Colon (tissue), 2 donors: ENCODE results near the gene SDK1.
"Not testable (repeated sequence)": the region's sequence is repeated elsewhere in the genome, so short reads cannot be mapped to it uniquely, and the experiment has no call there.

Experiments used
- FAIRE-seq: peaks from 2 replicates; lab custom pipeline; 2012; peaks lifted over from hg19 to GRCh38; lab: Jason Lieb, UNC
- donor health status: control.
- donor health status: control.

Gene SDK1

DNA sequence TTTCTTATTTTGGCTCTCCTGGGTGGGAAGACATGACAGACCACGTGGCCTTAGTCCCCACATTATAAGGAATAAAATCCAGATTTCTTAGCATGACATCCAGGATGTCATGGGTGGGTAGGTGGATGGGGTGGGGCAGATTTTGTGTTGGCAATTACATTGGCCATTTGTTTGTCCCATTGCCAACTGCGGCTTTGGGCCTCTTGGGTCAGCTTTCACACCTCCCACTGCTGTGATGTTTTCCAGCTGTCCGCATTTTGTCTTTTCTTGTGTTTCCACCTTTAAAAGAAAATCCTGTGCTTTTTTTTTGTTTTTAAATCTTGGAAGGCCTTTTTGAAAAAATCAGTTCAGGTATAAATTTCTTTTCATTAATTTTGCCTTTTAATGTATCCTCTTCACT, 237.0 kb downstream of the SDK1 start:
- FAIRE-seq: no peak

DNA sequence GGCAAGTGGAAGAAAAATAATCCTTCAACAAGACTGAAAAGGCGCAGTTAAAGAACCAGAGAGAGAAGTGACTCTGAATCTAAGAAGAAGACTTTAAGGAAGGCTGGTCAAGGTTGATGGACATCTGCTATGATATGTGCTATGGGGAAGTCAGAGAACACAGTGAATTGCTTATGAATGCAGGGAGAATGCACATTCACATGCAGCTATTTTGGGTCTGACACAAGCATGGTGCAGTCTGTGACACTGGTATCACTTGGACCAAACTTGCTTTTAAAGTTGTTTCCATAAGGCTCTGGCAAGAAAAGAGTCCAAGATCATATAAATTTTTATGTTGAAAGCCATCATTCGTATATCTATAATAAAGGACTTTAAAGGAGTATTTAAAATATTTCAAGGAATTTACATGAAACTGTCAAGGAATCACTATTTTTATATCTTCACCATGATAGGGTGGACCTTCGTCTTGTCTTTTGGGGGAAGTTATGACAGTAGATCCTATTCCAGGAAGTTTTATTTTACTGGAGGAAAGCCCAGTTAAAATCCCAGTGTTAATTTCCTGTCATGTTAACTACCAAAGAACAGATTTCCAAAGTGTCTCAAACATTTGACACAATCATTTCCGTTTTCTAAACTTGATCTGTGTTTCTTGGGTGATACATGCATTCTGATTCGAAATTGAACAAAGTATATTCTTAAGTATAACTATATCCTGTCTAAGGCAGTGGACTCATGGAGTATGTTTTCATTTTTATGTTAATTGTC, 239.6 kb downstream of the SDK1 start:
- no peak for FAIRE-seq

DNA sequence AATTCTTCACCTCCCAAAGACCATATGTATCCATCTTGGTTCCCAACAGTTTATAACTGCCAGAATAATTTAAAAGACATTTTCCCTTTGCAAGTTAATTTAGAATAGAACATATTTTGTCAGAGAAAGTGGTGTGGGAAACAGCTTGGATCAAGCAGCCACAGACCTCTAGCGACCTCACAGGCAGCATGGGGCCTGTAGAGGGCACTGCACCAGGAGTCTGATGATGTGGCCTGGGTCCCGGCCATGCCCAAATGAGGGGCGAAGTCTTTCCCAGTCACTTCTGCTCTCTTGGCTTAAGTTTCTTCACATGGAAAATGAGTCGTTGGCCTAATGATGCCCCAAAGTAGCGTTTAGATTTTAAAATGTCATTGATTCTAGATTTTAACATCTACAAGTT, 243.2 kb downstream of the SDK1 start:
- FAIRE-seq: no peak

DNA sequence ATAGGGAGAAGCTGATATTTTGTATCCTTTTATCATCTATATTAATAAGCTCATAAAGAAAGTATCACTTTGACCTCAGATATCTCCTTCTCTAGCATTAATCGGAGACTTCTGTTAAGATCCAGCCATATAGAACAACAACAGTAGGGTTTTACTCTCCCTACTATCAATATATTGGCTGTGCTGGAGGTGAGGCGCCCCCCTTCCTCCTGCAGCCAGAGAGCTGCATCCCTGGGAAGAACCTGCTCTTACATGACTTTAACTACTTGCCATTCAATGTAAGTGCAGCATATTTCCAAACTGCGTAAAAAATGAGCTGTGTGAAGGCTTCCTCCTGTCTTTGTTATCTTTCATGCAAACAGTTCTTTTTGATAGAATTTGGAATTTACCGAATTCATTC, 247.8 kb downstream of the SDK1 start:
- no peak for FAIRE-seq

DNA sequence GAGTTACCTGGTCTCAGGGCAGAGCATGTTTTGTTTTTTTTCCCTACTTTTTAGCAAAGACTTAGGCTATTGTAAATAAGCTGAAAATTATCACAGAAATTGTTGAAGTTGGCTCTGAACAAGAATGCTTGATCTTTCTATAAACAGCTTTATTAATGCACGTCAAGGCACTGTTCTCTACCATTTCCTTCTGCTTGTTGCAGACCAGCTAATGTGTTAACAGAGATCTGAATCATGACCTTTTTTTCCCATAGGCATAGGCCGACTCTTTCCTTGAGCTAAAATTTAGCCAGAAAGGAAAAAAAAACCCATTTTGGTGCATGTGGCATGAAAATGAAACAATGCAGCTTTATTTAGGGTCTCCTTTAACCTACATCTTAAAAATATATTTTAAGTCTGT, 248.5 kb downstream of the SDK1 start:
- FAIRE-seq: no peak

DNA sequence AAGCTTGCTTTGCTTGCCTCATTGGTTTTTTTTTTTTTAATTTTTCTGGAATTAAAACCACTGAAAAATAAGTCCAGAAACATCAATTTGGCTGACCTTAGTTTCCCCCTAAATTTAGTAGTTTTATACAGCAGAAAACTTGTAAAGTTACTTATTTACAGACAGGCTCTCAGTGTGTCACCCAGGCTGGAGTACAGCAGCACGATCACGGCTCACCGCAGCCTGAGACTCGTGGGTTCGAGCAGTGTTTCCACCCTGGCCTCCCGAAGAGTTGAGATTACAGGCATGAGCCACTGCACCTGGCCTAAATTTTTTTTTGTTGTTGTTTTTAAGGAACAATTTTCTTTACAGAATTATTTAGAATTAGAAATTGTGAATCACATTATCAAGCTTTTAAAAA, 250.5 kb downstream of the SDK1 start:
- no peak for FAIRE-seq

DNA sequence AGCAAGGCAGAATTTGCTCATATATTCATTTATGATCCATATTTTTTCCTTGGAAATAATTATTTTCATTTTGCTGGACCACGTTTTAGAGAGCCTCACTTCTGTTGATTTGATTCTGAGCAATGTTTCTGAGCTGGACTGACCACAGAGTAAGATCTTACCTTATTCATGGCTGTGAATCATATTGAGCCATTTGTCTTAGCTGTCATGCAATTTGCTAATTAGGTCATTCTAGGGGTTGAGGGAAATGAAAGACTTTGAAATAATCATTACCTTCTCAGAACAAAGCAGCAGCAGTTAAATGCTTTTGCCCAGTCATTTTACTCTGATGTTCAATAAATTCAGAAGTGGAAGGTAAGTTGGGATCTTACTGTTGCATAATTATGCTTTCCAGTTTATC, 251.4 kb downstream of the SDK1 start:
- FAIRE-seq: no peak

DNA sequence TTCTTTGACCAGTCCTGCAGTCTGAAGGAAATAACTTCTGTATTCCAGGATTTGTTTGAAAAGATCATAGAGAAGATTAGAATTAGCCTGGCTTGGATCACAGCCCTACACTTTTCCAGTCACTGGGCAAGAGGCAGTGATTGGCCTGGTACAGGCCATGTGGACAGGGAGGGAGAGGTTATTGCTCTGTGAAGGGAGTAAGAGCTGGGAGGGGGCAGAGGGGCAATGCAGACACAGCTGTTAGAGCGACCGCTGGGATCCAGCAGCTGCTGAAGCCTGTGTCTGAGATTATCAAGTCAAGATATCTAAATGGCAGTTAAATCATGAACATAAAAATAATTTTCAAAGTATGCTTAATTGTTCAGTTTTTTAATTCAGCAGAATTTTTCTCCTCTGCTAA, 257.3 kb downstream of the SDK1 start:
- no peak for FAIRE-seq

DNA sequence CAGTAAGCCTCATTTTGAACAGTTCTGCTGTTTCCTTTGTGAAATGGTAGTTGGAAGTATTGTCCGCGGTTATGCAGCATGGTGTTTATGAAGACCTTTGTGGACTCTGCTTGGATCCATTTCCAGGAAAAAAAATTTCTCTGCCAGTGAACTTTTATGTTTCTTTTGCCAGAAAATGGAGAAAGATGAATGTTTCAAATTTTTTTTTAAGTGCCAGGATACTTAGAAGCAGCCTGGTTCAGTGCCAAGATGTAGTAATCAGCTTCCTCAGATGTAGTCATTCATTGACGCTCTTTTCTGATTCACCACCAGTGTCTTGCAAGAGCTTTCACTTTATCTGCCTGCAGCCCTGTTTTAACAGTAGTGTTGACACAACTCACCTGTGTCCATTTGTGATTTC, 258.2 kb downstream of the SDK1 start:
- no peak for FAIRE-seq

DNA sequence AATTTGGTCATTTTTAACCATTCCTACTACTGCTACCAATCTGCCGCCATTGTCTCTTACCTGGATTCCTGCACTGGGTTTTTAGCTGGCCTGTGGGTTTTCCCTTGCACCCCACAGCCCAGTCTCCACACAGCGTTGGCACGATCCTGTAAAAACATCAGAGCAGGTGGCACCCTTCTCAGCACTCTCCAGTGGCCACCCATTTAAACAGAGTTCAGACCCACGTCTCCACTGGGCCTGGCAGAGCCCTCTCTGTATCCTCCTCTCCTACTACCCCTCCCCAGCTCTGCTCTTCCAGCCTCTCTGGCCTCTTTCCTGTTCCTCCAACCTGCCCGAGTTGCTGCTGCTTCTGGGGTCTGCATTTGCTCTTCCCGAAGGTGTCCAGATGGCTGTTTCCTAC, 259.4 kb downstream of the SDK1 start:
- no peak for FAIRE-seq

DNA sequence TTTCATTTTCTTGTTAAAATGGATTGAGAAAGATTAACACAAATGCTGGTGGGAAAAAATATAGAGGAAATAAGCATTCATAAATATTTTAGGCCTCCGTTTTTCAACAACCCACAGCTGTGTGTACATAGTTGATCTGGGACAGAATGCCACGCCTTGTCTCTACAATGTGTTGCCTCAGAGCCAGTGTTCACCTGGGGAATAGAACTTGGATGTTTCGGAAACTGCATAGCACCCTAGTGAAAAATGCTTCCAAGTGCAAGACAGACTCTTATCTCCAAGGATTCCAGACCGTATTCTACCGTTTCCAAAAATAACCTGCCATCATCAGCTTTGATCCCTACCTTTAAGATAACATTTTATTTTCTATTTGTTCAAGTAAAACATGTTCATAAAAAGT, 260.9 kb downstream of the SDK1 start:
- no peak for FAIRE-seq

DNA sequence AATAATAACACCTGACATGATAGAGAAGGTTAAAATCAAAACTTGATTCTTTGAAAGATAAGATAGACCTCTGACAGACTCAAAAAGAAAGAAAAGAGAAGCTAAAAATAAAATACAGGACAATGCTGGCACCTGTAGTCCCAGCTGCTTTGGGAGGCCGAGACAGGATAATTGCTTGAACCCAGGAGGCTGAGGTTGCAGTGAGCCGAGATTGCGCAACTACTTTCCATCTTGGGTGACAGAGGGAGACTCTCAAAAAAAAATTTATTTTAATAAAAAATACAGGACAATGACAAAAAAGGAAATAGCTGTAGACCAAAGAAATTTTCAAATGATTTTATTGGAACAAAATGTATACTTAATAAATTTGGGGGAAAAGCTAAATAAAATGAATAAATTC, 263.2 kb downstream of the SDK1 start:
- no peak for FAIRE-seq

DNA sequence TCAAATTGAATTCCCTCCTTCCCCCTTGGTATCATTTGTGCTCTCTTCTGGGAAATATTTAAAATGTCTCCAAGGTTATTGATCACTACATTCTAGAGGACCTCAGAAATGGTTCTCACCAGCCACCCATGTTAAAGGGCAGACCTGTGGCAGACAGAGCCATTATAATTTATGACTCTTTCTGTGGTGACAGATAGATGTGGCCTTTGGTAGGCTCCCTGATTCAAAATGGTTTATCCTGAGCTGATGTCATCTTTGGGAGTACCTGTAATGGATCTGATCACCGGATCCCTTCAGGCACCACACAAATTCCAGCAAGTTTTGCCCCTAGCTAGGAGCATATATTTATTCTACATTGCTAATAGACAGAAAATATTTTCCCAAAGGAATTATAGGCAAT, 267.5 kb downstream of the SDK1 start:
- no peak for FAIRE-seq

DNA sequence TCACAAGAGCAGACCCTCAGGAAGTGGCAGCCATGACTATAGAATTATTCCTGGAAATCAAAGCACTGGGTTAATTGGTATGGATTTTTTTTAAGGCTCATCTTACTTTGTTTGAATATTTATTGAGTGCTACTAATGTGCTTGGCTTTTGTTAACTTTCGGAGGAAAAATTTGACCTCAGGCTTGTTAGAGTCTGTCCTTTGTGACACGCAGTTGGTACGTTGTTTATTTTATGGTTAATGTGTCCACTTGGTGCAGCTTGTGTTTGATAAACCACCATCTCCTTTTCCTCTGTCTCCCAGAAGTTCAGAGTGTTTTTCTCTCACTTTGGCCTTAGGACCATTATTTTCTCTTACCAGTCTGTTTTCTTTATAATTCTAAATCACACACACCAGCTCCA, 268.6 kb downstream of the SDK1 start:
- FAIRE-seq: no peak

DNA sequence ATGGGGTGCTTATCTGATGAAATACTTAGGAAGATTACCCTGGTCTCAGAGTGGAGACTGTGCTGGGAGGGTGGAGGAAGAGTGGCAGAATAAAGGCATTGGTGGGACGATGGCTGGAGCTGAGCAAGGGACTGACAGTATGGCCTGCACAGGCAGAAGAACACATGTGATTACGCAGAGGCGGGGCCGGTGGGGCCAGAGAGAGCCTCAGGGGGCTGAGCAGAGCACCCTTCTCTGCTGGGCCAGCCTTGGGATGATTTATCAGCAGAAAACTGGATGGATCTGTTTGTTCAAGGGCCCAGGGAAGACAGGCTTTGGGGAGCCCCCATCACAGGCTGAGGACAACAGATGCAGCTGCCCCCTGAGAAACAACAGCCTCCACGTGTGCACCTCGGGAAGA, 272.1 kb downstream of the SDK1 start:
- no peak for FAIRE-seq

DNA sequence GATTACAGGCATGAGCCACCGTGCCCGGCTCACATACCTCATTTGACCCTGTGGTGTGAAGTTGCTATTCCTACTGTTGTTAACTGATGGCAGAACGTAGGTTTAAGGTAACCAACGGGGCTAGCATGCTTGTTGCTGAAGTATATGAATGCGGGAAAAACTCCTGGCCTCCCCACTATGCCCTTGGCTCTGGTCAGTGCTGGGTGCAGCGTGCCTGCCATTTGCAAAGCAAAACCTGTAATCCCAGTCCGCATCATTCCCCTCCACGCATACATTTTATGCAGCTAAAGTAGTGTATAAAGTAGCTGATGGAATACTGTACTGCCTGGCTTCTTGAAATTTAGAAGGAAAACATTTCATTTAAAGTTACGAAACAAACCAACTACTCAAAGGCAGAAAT, 273.3 kb downstream of the SDK1 start:
- no peak for FAIRE-seq

DNA sequence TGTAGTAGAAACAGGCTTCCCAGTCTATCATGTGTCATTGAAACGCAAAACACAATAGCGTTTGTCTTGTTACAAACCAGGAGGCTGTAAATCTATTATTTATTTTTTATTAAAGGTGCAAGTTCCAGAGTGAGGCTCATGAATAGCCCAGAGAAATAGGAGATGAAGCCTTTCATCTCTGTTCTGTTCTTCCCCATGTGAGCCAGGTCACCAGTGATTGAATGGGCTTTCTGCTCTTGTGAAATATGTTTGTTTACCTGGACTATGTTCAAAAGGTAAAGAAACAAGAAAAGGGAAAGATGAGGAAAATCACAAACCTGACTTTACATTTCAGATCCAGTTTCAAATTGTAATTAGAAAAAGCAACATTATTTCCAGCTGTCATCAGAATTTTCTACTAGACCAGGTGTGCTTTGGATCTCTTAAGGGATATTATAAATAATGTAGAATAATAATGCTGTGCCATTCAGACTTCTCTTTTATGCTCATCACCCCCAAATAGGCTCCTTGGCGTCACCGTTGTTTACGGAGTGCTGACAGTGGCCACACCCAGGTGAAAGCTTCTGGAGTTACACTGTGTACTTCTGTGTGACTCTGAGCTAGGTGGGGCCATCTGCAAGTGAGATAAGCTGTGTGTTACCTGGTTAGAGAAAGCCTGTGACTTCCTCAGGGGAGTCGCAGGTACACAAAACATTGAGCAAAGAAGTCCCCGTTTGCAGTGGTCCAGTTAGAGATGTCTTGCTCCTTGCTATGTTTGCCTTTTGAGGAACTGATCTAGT, 274.9 kb downstream of the SDK1 start:
- FAIRE-seq: no peak

DNA sequence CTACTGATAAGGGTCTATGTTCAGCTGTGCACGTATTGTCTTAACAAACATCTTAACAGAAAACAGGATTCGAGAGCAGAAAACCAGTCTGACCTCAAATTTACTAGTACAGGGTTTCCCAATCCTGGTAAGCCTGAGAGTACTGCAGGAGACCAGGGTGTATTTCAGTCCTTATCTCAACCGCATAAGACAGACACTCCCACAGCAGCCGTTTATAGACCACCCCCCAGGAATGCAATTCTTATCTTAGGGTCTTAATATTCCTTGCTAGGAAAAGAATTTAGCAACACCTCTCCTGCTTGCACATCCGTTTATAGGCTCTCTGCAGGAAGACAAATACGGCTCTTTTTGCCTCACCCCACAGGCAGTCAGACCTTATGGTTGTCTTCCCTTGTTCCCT, 277.3 kb downstream of the SDK1 start:
- FAIRE-seq: no peak

DNA sequence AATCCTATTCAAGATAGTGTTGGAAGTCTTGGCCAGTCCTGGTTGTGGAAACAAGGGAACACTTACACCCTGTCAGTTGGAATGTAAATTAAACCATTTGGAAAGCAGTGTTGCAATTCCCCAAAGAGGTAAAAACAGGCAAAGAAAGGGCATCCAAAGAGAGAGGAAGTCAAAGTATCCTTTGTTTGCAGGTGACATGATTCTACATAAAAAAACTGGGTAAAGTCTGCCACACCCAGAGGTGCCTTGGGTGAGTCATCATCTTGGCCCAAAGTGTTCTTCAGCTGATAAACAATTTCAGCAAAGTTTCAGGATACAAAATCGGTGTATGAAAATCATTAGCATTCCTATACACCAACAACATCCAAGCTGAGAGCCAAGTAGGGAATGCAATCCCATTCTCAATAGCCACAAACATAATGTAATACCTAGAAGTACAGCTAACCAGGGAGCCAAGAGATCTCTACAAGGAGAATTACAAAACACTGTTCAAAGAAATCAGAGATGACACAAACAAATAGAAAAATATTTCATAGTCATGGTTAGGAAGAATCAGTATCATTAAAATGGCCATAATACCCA, 278.7 kb downstream of the SDK1 start:
- FAIRE-seq: no peak

DNA sequence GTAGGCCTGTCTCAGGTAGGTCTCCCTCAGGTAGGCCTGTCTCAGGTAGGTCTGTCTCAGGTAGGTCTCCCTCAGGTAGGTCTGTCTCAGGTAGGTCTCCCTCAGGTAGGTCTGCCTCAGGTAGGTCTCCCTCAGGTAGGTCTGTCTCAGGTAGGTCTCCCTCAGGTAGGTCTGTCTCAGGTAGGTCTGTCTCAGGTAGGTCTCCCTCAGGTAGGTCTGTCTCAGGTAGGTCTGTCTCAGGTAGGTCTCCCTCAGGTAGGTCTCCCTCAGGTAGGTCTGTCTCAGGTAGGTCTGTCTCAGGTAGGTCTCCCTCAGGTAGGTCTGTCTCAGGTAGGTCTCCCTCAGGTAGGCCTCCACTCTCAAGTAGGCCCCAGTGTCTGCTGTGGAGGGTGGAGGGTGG, 281.1 kb downstream of the SDK1 start:
- FAIRE-seq: not testable (repeated sequence)

DNA sequence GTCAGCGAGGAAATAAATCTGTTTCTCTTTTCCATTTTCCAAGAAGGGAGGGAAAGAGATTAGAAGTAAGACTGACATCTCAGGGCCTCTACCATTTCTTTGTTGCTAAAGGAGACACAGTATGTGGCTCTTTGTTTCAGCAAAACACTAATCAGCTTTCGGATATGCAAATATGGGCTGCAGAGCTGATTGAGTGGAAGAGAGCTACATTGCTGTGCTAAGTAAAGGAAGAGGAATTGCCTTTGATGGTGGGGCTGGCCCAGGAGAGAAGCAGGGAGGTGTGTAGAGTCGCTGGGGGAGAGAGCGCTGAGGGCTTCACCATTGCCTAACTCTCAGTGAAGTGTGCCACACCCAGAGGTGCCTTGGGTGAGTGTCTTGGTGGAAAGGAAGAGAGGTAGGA, 284.8 kb downstream of the SDK1 start:
- no peak for FAIRE-seq

DNA sequence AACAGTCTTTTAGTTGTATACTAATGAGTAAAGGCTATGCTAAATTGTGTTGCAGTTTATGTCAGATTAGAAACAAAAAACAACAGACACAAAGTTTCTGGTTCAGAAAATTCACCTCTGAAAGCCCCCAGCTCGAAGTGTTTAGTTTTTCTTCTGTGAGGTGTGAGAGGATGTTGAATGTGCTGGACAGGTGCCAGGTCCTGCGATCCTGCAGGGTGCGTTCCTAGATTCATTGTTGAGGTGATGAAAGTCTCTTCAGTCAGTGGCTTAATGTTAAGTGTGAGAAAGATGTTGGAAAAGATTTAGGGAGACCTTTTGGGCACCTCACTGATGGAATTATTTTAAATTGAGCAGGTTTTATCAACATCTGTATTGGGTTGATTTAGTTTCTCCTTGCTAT, 287.3 kb downstream of the SDK1 start:
- no peak for FAIRE-seq

DNA sequence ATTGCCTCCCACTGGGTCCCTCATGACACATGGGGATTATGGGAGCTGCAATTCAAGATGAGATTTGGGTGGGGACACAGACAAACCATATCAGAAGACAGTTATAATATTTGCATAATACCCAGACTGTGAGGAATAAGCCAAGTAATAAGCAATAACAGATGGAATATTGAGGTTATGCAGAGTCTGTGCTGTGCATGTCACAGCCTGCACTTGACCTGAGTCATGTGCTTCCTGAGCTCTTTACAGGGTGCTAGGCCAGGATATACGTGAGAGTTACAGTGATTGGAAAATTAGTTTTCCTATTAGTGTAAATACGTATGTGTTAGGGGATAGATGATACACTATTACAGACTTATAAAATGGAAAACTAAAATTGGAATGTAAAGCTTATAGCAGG, 288.7 kb downstream of the SDK1 start:
- FAIRE-seq: no peak

DNA sequence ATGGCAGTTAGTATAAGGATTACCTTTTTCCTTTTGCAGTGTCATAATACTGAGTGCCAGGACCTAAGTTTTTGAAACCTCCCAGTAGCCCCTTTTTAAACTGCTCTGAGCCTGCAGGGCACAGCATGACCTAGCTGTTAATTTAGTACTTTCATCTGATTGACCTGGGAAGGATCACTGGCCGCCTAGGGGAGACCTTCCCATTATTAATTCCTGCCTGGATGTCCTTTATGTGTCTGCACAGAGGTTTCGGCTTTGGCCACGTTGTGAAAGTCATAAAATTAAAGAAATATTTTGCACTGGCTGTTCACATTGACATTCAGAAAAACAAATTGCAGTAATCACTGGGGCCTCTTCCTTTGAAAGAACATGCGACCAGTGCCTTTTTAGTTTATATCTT, 290.2 kb downstream of the SDK1 start:
- no peak for FAIRE-seq
